ENCODE data around the gene LRWD1. TPM values are rescaled to one million over a fixed set of nuclear protein-coding genes. Genes with fewer than 3 reads are reported as not detected.
A peak's percentile ranks its signal among the peaks of the same experiment; 100 is the strongest.

Gene LRWD1
- total and polyA plus RNA-seq, 2 donors (not counting 1 experiment from before 2014, with no cell fraction given): 7.4 to 14.5 TPM

DNA sequence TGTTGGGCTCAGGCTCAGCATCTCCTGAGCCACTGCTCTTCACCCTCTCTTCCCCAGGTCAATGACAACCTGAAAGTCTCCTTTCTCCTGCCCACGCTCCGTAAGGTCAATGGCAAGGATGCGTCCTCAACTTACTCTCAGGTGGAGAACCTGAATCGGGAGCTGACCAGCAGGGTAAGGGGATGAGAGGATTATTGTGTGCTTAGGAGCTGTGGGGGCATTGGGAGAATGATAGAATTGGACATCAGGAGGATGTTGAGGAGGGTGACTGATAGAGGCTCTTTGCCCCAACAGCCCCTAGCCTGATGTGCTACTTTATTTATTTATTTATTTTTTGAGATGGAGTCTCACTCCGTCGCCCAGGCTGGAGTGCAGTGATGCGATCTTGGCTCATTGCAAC is 1.3 kb downstream of the LRWD1 start:
- peaks cover 17% of the 10 kb centered on the region for H3K79me2 ChIP-seq (ENCODE audit: control insufficient read depth, insufficient read depth, low read length)
- TF ChIP-seq EZH2 (IDR thresholded peaks at IDR 0.05; ENCODE audit: low read length, missing control alignments): no peak
- TF ChIP-seq, protein P1, sequence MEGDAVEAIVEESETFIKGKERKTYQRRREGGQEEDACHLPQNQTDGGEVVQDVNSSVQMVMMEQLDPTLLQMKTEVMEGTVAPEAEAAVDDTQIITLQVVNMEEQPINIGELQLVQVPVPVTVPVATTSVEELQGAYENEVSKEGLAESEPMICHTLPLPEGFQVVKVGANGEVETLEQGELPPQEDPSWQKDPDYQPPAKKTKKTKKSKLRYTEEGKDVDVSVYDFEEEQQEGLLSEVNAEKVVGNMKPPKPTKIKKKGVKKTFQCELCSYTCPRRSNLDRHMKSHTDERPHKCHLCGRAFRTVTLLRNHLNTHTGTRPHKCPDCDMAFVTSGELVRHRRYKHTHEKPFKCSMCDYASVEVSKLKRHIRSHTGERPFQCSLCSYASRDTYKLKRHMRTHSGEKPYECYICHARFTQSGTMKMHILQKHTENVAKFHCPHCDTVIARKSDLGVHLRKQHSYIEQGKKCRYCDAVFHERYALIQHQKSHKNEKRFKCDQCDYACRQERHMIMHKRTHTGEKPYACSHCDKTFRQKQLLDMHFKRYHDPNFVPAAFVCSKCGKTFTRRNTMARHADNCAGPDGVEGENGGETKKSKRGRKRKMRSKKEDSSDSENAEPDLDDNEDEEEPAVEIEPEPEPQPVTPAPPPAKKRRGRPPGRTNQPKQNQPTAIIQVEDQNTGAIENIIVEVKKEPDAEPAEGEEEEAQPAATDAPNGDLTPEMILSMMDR (conservative IDR thresholded peaks at IDR 0.05 in 1 of 2, IDR thresholded peaks at IDR 0.05 in 1 of 2; ENCODE audit: low read depth in 1 of 2, low read length in 2 of 2): no peak
- peak overlapping the region; percentile 8 for H3K27ac ChIP-seq (ENCODE audit: insufficient read depth, low read length)
- peak overlapping the region in 3 of 4 experiments; percentile 74 to 87 (median 86) for H3K4me3 ChIP-seq (replicated peaks in 1 of 4; ENCODE audit: control extremely low read depth in 1 of 4, insufficient read depth in 1 of 4, low read depth in 3 of 4, low read length in 4 of 4)
- no peaks in the 10 kb centered on the region for H3K27me3 ChIP-seq (ENCODE audit: control insufficient read depth, insufficient read depth, low read length)
- H3K4me2 ChIP-seq (ENCODE audit: extremely low read depth, insufficient read depth, low read length): peak overlapping the region; percentile 61
- H3K9me3 ChIP-seq (ENCODE audit: control insufficient read depth, insufficient read depth, low read depth, low read length): no peaks in the 10 kb centered on the region
- H2AFZ ChIP-seq (ENCODE audit: low read length): no peak overlapping the region
- H3K36me3 ChIP-seq (ENCODE audit: control insufficient read depth, insufficient read depth, low read length): peaks cover 6% of the 10 kb centered on the region
- H3K4me1 ChIP-seq (ENCODE audit: control insufficient read depth, extremely low read depth, insufficient read depth, low read length): peaks cover 9% of the 10 kb centered on the region
- H4K20me1 ChIP-seq (ENCODE audit: control insufficient read depth, extremely low read depth, insufficient read depth, low read length): no peaks in the 10 kb centered on the region
- no peak overlapping the region for H3K9ac ChIP-seq (ENCODE audit: insufficient read depth, low read length)
- DNase-seq (ENCODE audit: low read depth in 2 of 2): no peak

DNA sequence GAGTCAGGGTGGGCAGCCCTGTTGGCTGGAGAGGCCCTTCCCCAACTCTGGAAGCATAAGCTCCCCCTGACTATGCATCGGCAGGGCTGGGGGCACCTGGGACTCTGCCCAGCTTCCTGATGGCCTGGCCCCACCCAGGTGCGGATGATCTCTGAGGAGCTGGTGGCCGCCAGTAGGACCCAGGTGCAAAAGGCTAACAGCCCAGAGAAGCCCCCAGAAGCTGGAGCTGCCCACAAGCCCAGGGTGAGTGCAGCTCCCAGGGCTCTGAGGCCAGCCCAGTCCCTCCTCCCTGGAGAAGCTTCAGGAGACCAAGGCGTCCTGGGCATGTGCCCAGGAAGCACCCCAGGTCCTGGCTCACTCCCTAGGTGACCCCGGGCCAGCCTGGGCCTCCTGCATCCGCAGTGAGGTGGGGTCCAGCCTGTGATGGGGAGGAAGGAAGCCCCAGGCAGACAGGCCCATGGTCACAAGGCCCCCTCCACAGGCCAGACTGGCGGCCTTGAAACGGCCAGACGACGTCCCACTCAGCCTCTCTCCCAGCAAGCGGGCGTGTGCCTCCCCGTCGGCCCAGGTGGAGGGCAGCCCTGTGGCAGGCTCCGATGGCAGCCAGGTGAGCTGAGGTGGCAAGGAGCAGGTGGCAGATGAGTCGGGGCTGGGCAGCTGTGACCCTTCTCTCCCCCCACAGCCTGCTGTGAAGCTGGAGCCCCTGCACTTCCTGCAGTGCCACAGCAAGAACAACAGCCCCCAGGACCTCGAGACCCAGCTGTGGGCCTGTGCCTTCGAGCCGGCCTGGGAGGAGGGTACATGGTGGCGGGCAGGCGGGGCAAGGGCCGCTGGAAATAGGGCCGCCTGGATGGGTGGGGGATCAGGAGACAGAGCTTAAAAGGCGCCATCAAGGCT is 3.0 kb downstream of the LRWD1 start:
- no peak overlapping the region for H3K9ac ChIP-seq (ENCODE audit: insufficient read depth, low read length)
- H3K27me3 ChIP-seq (ENCODE audit: control insufficient read depth, insufficient read depth, low read length): no peaks in the 10 kb centered on the region
- TF ChIP-seq, protein P1 (conservative IDR thresholded peaks at IDR 0.05 in 1 of 2, IDR thresholded peaks at IDR 0.05 in 1 of 2; ENCODE audit: low read depth in 1 of 2, low read length in 2 of 2): no peak
- TF ChIP-seq EZH2 (IDR thresholded peaks at IDR 0.05; ENCODE audit: low read length, missing control alignments): no peak
- DNase-seq (ENCODE audit: low read depth in 2 of 2): no peak
- no peaks in the 10 kb centered on the region for H3K9me3 ChIP-seq (ENCODE audit: control insufficient read depth, insufficient read depth, low read depth, low read length)
- no peak overlapping the region for H2AFZ ChIP-seq (ENCODE audit: low read length)
- H3K27ac ChIP-seq (ENCODE audit: insufficient read depth, low read length): no peak overlapping the region
- no peak overlapping the region for H3K4me2 ChIP-seq (ENCODE audit: extremely low read depth, insufficient read depth, low read length)
- peaks cover 9% of the 10 kb centered on the region for H3K4me1 ChIP-seq (ENCODE audit: control insufficient read depth, extremely low read depth, insufficient read depth, low read length)
- H4K20me1 ChIP-seq (ENCODE audit: control insufficient read depth, extremely low read depth, insufficient read depth, low read length): no peaks in the 10 kb centered on the region
- H3K36me3 ChIP-seq (ENCODE audit: control insufficient read depth, insufficient read depth, low read length): peaks cover 15% of the 10 kb centered on the region
- H3K79me2 ChIP-seq (ENCODE audit: control insufficient read depth, insufficient read depth, low read length): peaks cover 15% of the 10 kb centered on the region
- H3K4me3 ChIP-seq (replicated peaks in 1 of 4; ENCODE audit: control extremely low read depth in 1 of 4, insufficient read depth in 1 of 4, low read depth in 3 of 4, low read length in 4 of 4): no peak overlapping the region

DNA sequence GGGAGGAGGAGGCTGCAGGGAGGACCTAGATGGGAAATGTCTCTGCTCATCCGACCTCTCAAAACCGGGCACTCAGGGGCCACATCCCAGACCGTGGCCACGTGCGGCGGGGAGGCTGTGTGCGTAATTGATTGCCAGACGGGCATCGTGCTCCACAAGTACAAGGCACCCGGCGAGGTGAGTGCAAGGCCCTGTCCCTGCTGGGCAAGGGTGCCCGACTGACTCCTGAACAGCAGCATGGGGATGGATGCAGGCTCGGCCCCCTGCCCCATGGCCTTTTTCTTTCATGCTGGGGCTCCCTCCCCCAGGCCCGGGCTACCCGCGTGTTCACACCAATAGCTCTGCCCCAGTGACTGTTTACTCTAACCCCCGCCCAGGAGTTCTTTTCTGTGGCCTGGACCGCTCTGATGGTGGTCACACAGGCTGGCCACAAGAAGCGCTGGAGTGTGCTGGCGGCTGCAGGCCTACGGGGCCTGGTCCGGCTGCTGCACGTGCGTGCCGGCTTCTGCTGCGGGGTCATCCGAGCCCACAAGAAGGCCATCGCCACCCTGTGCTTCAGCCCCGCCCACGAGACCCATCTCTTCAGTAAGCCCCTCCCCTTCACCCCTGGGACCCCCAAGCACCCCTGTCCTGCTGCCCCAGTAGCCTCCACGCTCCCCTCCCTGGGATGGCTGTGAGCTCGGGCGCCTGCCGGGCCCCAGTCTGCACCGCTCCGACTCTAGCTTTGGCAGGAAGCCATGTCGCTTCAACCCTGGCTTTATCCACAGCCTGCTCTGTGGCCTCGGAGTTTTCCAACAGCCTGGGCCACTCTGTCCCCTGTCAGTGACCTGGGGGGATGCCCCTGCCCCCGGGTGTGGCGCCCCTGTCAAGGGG is 3.9 kb downstream of the LRWD1 start:
- Histone ChIP-seq H3K4me3 (replicated peaks in 1 of 4; ENCODE audit: control extremely low read depth in 1 of 4, insufficient read depth in 1 of 4, low read depth in 3 of 4, low read length in 4 of 4) (no peak overlapping the region), H3K79me2 (ENCODE audit: control insufficient read depth, insufficient read depth, low read length) (peaks cover 12% of the 10 kb centered on the region), H3K4me2 (ENCODE audit: extremely low read depth, insufficient read depth, low read length) (no peak overlapping the region), H4K20me1 (ENCODE audit: control insufficient read depth, extremely low read depth, insufficient read depth, low read length) (no peaks in the 10 kb centered on the region), H3K4me1 (ENCODE audit: control insufficient read depth, extremely low read depth, insufficient read depth, low read length) (peaks cover 7% of the 10 kb centered on the region), H3K9ac (ENCODE audit: insufficient read depth, low read length) (no peak overlapping the region), H3K36me3 (ENCODE audit: control insufficient read depth, insufficient read depth, low read length) (peaks cover 21% of the 10 kb centered on the region), H3K27me3 (ENCODE audit: control insufficient read depth, insufficient read depth, low read length) (no peaks in the 10 kb centered on the region), H3K9me3 (ENCODE audit: control insufficient read depth, insufficient read depth, low read depth, low read length) (no peaks in the 10 kb centered on the region), H2AFZ (ENCODE audit: low read length) (no peak overlapping the region), H3K27ac (ENCODE audit: insufficient read depth, low read length) (no peak overlapping the region)
- DNase-seq (ENCODE audit: low read depth in 2 of 2): no peak
- TF ChIP-seq EZH2 (IDR thresholded peaks at IDR 0.05; ENCODE audit: low read length, missing control alignments): no peak
- TF ChIP-seq, protein P1 (conservative IDR thresholded peaks at IDR 0.05 in 1 of 2, IDR thresholded peaks at IDR 0.05 in 1 of 2; ENCODE audit: low read depth in 1 of 2, low read length in 2 of 2): no peak
